Activated CD8-positive, alpha-beta T cell treated with anti-CD3 and anti-CD28 coated beads for 36 hours (primary cell): ENCODE data around the gene LYRM1. TPM values are rescaled to one million over a fixed set of nuclear protein-coding genes. Genes with fewer than 3 reads are reported as not detected.

Experiments used
- ATAC-seq: fragments of 200-7000 bp; cut with Tn5 transposase; one replicate; pipeline ENCODE4 v1.10.0; 2021; ENCODE audit warnings: mild to moderate bottlenecking, moderate library complexity
- CTCF ChIA-PET: fragments of 350-600 bp; sonication (Branson Sonifier 250); formaldehyde crosslinking; loops from one replicate; lab custom pipeline; 2021; ENCODE audit warnings: antibody characterized with exemption; lab: Charles Lee
- POLR2A ChIA-PET: fragments of 350-600 bp; sonication (Branson Sonifier 250); formaldehyde crosslinking; loops from one replicate; lab custom pipeline; 2021; ENCODE audit warnings: antibody characterized with exemption; lab: Charles Lee
- DNase-seq: peaks from one replicate; pipeline ENCODE4 v3.0.0-alpha.2; 2020
- H3K27ac Mint-ChIP-seq: one replicate; pipeline ENCODE4 v1.8.0; 2021; ENCODE audit warnings: mild to moderate bottlenecking, mixed read lengths
- H3K27me3 Mint-ChIP-seq: one replicate; pipeline ENCODE4 v1.8.0; 2021; ENCODE audit warnings: mixed read lengths
- H3K36me3 Mint-ChIP-seq: one replicate; pipeline ENCODE4 v1.8.0; 2021; ENCODE audit warnings: low read depth, mixed read lengths
- H3K4me1 Mint-ChIP-seq: one replicate; pipeline ENCODE4 v1.8.0; 2021; ENCODE audit warnings: low read depth, mixed read lengths
- H3K4me3 Mint-ChIP-seq: one replicate; pipeline ENCODE4 v1.8.0; 2021; ENCODE audit warnings: mild to moderate bottlenecking, moderate library complexity, mixed read lengths
- H3K9me3 Mint-ChIP-seq: one replicate; pipeline ENCODE4 v1.8.0; 2021; ENCODE audit warnings: mixed read lengths
- CTCF ChIP-seq: fragments of 200-600 bp; IDR thresholded peaks from one replicate; pipeline ENCODE4 v1.8.0; 2022; ENCODE audit warnings: antibody characterized with exemption, mild to moderate bottlenecking
- intact Hi-C: fragments of 100-400 bp; cut with micrococcal nuclease; formaldehyde crosslinking; loops from one replicate; pipeline ENCODE4 v1.10.0; 2022
- total RNA-seq, 2 experiments: library from RNA; stranded (reverse); gene quantifications; one replicate each; pipeline ENCODE4 v1.2.3, GENCODE V29; 2021

Gene LYRM1
- 10 to 100 TPM; 31.3 to 32.5 TPM for total RNA-seq

- ChIA-PET POLR2A (interaction anchor here (0.9 to 3.2 kb wide), 12 partner anchors 9 to 95 kb away, joined by 3 to 14 read pairs (median 4); no protein-coding TSS in a partner anchor), CTCF (interaction anchor here (0.7 to 3.6 kb wide), 7 partner anchors 11 to 51 kb away, joined by 3 to 25 read pairs (median 3); no protein-coding TSS in a partner anchor)
- Mint-ChIP-seq H3K36me3 (peaks cover 50% of the 10 kb centered on the region), H3K4me1 (peaks cover 70% of the 10 kb centered on the region), H3K4me3 (peak within 1 kb of the TSS; percentile 93), H3K27ac (peak within 1 kb of the TSS; percentile 98), H3K27me3 (no peaks in the 10 kb centered on the region), H3K9me3 (no peaks in the 10 kb centered on the region)
- ATAC-seq (peak; percentile 82), DNase-seq (peak; percentile 95)
- TF ChIP-seq CTCF, result no peak
- intact Hi-C loops, result no loop called here
Observed at GRCh38 chr16:20900299-20901067, at the start of gene LYRM1, which contains the start of gene DCUN1D3. LYRM1 (plus strand) TSS chr16:20900771; CDS start chr16:20915556, 14,785 bp downstream. DCUN1D3 (minus strand) TSS chr16:20900358; CDS start chr16:20862538, 37,820 bp downstream.

- ATAC-seq, result no peak
- Mint-ChIP-seq H3K27me3 (no peaks in the 10 kb centered on the region), H3K4me3 (no peak overlapping the region), H3K9me3 (no peaks in the 10 kb centered on the region), H3K36me3 (peaks cover 2% of the 10 kb centered on the region), H3K27ac (no peak overlapping the region), H3K4me1 (peaks cover 10% of the 10 kb centered on the region)
- no peak for DNase-seq
- ChIA-PET POLR2A (interaction anchor here (1.6 kb wide), 1 partner anchor 49 kb away, joined by 4 read pairs; the partner anchor contains the start of genes DCUN1D3 and LYRM1), CTCF (interaction anchor here (0.7 to 4.6 kb wide), 26 partner anchors 15 to 339 kb away, joined by 3 to 30 read pairs (median 5); partner anchors contain the start of genes DCUN1D3, ERI2 and REXO5)
- intact Hi-C loops, result no loop called here
- TF ChIP-seq CTCF, result no peak
Observed at GRCh38 chr16:20850981-20851380, 49.6 kb upstream of the LYRM1 start.

GRCh38 chr16:20851601-20852000, 49.0 kb upstream of the LYRM1 start:
- peaks cover 10% of the 10 kb centered on the region for H3K4me1 Mint-ChIP-seq

GRCh38 chr16:20853143-20853542, 47.4 kb upstream of the LYRM1 start:
- no peak for DNase-seq
- no peaks in the 10 kb centered on the region for H3K27me3 Mint-ChIP-seq
- ATAC-seq, result no peak
- no peak overlapping the region for H3K4me3 Mint-ChIP-seq
- H3K27ac Mint-ChIP-seq, result no peak overlapping the region
- intact Hi-C loops, result no loop called here
- TF ChIP-seq CTCF, result no peak
- ChIA-PET CTCF (interaction anchor here (0.6 to 2.1 kb wide), 5 partner anchors 22 to 231 kb away, joined by 3 to 6 read pairs (median 4); partner anchors contain the start of gene LYRM1), POLR2A (no interaction called here)
- peaks cover 10% of the 10 kb centered on the region for H3K4me1 Mint-ChIP-seq
- H3K36me3 Mint-ChIP-seq, result peaks cover 2% of the 10 kb centered on the region
- H3K9me3 Mint-ChIP-seq, result no peaks in the 10 kb centered on the region

More at GRCh38 chr16:20851601-20852000, 49.0 kb upstream of the LYRM1 start:
- Mint-ChIP-seq H3K27ac (no peak overlapping the region), H3K27me3 (no peaks in the 10 kb centered on the region), H3K4me3 (no peak overlapping the region), H3K36me3 (peaks cover 2% of the 10 kb centered on the region), H3K9me3 (no peaks in the 10 kb centered on the region)
- POLR2A ChIA-PET, result no interaction called here
- DNase-seq (no peak), ATAC-seq (no peak)
- TF ChIP-seq CTCF, result no peak
- CTCF ChIA-PET, result interaction anchor here (1.4 to 4.6 kb wide), 6 partner anchors 39 to 233 kb away, joined by 3 to 30 read pairs (median 10); partner anchors contain the start of gene DCUN1D3
- intact Hi-C loops, result no loop called here
